ENCODE measurements around the gene ATF6B.
"Not testable (repeated sequence)": the region's sequence is repeated elsewhere in the genome, so short reads cannot be mapped to it uniquely, and the experiment has no call there.

ATF6B gene

DNA sequence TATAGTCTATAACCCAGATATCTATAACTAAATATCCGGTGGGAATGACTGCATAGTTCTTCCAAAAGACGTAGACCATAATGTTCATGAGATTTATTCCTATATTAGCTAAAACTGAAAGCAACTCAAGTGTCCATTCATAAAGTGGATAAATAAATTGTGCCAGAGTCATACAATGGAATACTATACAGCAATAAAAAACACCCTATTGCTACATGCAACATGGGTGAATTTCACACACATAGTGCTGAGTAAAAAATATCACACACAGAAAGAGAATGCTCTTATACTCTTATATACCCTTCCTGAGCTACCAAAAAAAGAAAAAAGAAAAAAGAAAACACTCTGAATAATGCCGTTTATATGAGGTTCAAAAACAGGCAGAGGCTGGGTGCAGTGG, 25.8 kb downstream of the ATF6B start:
- DNase-seq, result no peak

DNA sequence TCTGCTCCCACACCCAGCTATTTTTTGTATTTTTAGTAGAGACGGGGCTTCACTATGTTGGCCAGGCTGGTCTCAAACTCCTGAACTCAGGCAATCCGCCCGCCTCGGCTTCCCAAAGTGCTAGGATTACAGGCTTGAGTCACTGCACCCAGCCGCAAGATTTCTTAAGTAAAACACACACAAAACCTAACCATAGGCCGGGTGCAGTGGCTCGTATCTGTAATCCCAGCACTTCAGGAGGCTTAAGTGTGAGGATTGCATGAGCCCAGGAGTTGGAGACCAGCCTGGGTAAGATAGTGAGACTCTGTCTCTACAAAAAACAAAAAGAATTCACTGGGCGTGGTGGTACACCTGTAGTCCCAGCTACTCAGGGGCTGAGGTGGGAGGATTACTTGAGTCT, 27.8 kb downstream of the ATF6B start:
- DNase-seq, result not testable (repeated sequence)

- no peak for DNase-seq
Measured at GRCh38 chr6:32097364-32097763, 30.7 kb downstream of the ATF6B start.

DNA sequence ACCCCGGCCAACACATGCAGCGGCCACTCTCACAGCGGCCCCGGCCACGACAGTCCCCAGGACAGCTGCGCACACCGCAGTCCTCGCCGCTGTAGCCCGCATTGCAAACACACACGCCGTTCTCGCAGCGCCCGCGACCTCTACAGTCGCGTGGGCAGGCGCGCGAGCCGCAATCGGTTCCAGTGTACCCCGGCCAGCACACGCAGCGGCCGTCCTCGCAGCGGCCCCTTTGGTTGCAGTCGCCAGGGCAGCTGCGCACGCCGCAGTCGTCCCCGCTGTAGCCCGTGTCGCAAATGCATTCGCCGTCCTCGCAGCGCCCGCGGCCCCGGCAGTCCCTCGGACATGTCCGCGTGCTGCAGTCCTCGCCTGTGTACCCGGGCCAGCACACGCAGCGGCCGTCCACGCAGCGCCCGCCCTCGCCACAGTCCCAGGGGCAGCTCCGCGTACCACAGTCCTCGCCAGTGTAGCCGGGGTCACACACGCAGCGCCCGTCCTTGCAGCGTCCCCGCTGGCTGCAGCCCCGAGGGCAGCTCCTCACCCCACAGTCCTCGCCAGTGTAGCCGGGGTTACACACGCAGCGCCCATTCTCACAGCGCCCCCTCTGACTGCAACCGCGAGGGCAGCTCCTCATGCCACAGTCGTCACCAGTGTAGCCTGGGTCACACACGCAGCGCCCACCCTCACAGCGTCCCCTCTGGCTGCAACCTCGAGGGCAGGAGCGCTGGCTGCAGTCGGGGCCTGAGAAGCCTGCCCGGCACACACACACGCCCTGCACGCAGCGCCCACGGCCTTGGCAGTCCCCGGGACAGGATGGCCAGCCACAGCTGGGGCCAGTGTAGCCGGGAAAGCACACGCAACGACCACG, 31.4 kb downstream of the ATF6B start:
- no peak for DNase-seq

- DNase-seq, result no peak
Measured at GRCh38 chr6:32096087-32096393, 32.0 kb downstream of the ATF6B start.

GRCh38 chr6:32095338-32096086, 32.5 kb downstream of the ATF6B start:
- no peak for DNase-seq

DNA sequence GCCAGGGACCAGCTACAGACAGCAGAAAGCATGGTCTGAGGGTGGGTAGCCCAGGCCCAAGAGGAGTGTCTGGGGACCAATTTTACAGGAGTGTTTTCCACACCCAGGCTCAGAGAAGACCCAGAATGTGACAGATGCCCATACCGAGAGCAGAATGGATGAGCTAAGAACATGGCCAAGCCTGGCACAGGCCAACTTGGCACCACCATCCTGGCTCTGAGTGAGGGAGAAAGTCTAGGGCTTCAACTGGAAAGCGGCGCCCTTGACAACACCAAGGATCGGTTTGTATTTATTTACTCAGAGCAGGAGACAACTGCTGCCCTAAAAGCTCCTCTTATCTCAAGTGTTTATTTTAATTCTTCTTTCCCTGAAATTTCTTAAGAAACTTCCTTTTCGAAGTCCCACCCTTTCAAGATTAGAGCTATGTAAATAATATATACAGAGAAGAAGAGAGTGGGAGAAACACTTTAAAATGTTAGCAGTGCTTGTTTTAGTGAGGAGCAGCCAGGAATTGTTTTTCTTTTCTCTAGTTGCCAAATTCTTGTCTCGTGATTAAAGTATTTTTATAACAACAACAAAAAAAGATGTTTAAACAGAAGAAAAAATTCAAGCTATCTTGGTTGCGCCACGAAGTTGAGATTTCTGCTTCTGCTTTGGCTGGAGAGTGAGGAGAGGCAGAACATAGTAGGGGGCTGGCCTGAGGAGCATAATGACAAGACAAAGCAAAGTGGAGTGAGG, 35.1 kb downstream of the ATF6B start:
- DNase-seq, result no peak

DNA sequence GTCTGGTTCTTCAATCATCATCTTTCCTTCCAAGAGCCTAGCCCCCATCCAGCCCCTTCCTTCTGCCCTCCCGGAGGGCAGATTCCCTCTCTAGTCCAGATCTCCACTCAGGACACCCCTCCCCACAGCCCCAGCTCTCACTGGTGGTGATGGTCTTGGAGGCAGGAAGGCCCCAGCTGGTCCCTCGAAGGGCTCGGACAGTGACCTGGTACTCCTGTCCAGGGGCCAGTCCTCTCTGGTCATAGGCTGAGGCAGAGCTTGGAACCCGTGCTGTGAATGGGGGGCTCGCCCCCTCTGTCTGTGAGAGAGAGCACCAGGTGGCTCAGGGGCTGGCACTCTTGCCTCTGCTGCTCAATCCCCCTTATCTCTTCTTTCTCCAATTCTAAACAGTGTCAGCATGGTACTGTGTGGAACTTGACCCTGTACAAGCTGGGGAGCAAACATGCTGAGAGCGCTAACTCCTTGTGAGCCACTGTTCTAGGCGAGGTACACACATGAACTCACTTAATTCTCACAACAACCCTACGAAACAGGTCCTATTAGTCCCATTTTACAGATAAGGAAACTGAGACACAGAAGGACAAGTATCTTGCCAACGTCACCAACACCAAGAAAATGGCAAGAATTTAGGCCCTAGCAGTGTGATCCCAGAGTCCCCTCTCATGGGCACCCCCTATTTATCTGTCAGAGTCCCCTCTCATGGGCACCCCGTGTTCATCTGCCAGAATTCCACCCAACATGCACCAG, 38.8 kb downstream of the ATF6B start:
- no peak for DNase-seq

- no peak for DNase-seq
Measured at GRCh38 chr6:32088487-32089049, 39.5 kb downstream of the ATF6B start.

DNA sequence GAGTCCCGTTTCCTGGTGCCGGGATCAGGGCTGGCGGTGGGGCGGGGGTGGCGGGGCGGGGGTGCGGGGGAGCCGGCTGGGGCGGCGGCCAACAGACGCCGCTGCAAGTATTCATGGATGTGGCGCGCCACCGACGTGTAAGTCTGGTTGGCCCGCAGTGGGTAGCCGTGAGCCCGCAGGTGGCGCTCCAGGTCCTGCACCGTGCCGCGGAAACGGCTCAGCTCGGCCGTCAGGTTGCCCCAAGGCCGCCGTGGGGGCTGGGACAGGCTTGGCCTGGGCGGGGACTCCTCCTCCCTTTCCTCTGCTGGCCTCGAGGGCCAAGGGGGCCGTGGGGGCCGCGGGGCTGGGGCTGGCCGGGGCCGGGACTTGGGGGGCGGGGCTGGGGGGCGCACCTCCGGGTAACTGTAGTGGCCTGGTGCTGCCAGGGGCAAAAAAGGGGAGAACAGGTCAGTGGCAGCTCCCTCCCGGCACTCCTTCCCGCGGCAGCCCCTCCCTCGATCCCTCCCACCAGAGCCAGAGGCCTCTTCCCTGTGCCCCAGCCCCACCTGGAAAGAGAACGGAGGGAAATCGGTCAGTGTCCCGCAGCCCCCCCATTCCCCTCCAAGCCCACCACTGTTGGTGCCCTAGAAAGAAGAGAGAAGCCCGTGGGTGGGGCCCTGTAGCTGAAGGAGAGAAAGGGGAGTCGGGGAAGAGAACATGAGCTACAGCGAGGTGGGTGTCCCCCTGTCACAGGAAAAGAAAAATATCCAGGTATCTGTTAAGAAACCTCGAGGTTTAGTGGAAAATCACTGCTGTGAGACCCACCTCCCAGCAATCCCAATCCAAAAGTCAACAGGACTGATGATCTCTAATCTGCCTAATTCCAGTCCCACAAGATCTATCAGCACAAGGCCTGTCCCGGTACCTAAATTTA, 40.2 kb downstream of the ATF6B start:
- peak; percentile 64 to 68 for DNase-seq

- no peak for DNase-seq
Measured at GRCh38 chr6:32086661-32087573, 41.1 kb downstream of the ATF6B start.

GRCh38 chr6:32085759-32086459, 42.1 kb downstream of the ATF6B start:
- no peak for DNase-seq

DNA sequence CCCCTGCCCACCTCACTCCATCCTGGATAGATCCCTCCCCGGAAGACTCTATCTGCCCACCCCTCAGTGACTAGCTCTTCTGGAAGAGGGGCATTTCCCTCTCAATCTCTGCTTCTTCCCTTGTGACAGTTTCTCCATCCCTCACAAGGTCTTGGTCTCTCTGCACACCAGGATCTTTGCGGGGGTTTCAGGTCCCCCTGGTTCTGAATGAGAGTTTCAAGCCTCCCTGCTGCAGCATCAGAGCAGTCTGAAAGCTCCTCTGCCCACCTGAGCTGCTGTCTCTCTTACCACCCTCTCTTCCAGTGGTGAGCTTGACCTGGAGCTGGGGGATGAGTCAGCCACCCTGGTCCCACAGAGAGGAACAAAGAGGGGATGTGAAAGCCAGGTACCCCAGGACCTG, 43.3 kb downstream of the ATF6B start:
- DNase-seq, result no peak

DNA sequence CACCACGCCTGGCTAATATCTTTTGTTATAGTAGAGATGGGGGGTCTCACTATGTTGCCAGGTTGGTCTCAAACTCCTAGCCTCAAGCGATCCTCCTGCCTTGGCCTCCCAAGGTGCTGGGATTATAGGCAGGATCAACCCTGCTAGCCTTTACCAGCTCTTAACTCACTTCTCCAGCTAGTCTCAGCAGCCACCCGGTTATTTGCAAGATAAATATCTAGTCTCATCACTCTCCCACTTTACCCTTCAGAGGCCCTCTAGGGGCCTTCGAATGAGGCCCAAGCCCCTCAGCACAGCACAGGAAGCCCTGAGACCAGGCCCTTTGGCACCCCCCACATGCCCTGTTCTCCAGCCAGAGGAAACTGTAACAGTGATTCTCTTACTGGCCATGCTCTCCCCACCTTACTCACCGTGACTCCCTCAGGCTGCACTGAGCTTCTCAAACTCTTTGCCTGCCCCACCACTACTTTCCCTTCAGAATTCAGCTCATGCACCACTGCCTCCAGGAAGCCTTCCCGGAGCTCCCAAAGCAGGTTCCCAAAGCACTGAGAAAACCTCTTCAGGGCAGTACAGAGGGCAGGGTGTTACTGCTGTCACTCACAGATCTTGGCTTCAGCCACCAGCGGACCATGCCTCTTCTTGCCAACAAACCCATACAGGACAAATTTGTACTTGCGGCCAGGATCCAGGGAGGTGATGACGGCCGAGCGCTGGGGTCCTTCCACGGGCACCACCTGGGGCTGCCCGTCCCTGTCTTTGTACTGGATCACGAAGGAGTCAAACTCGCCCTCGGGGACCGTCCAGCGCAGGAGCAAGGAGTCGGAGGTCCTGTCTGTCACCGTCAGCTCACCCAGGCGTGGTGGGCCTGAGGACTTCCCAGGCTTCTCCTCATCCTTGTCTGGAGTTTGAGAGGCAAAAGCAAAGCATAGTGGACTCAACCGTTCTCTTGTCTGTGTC, 44.0 kb downstream of the ATF6B start:
- DNase-seq, result no peak

GRCh38 chr6:32082935-32083334, 45.1 kb downstream of the ATF6B start:
- no peak for DNase-seq

DNA sequence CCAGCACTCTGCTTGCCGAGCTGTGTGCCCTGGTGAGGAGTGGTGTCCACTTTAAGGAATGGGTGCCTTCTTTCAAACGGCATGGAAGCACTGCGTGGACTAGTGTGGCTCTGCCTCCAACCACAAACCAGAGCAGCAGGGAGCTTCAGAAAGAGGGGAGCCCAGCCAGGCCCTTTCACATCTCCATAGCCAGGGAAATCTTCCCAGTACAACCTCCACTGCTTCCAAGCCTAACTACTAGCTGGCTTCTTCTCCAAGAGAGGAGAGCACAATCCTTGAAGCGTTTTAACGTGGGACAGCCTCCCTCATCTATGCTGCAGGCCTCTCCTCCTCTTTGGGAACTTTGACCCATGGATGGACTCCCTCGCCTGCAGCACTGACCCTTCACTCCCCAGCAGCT, 45.6 kb downstream of the ATF6B start:
- no peak for DNase-seq

GRCh38 chr6:32081168-32081990, 46.7 kb downstream of the ATF6B start:
- no peak for DNase-seq

Measured in stimulated activated CD4-positive, alpha-beta T cell treated with anti-CD3 and anti-CD28 coated beads, Interleukin-4, amount 100 ng/mL, for 4 hours (primary cell).